Esophagus squamous epithelium (tissue), 5 donors: ENCODE results near the gene PARD6B. TPM values are rescaled to one million over a fixed set of nuclear protein-coding genes. Genes with fewer than 3 reads are reported as not detected.

Source experiments
- DNase-seq: peaks from one replicate; lab custom pipeline; 2025; lab: John Stamatoyannopoulos, UW
- H3K27ac ChIP-seq, 4 donors: fragments of 200-600 bp; sonication (generic); one replicate each; pipeline ENCODE4 v1.5.1; 2016 to 2019; ENCODE audit warnings: mild to moderate bottlenecking in 1 of 4
- H3K27me3 ChIP-seq, 4 donors: fragments of 200-600 bp; sonication (generic); 1 replicate in 3 of 4; 2 replicates in 1 of 4; pipeline versions ENCODE4 v1.5.1 to v1.6.0; 2017 to 2021; ENCODE audit warnings: antibody characterized with exemption in 1 of 4
- H3K36me3 ChIP-seq, 3 donors: fragments of 200-600 bp; sonication (generic); one replicate each; pipeline ENCODE4 v1.5.1; 2016 to 2019
- H3K4me1 ChIP-seq, 3 donors: fragments of 200-600 bp; sonication (generic); one replicate each; pipeline ENCODE4 v1.5.1; 2017 to 2019
- H3K4me3 ChIP-seq, 4 donors: fragments of 200-600 bp; sonication (generic); 1 replicate in 3 of 4; 2 replicates in 1 of 4; pipeline ENCODE4 v1.5.1; 2016 to 2019; ENCODE audit warnings: mild to moderate bottlenecking in 2 of 4, moderate library complexity in 1 of 4
- H3K9me3 ChIP-seq, 3 donors: fragments of 200-600 bp; sonication (generic); one replicate each; pipeline ENCODE4 v1.5.1; 2016 to 2019
- POLR2A ChIP-seq, 4 donors: fragments of 450-650 bp; IDR thresholded peaks; one replicate each; pipeline ENCODE4 v1.6.1; 2017; ENCODE audit warnings: antibody characterized with exemption in 4 of 4, mild to moderate bottlenecking in 4 of 4, moderate library complexity in 3 of 4
- whole genome bisulfite sequencing, 2 donors: methylation state at CpG; one replicate each; pipeline ENCODE4 v1.1.5; 2018; 5-methylcytosine and 5-hydroxymethylcytosine counted together
- intact Hi-C: fragments of 100-400 bp; cut with DNase I; formaldehyde crosslinking; loops from one replicate; pipeline ENCODE4 v1.15.0; 2022
- total RNA-seq, 4 donors: library from RNA; depleted of rRNA; stranded (reverse); fragments of >200 nt; gene quantifications; one replicate each; pipeline ENCODE4 v1.1.0, GENCODE V29; 2016
- TF ChIP-seq, protein P1 (sequence below), 6 experiments: fragments of 450-650 bp in 4 of 6; fragments of 200-600 bp in 2 of 6; sonication (generic) in 2 of 6; IDR thresholded peaks; one replicate each; pipeline ENCODE4 v1.5.1; 2016 to 2019; ENCODE audit warnings: antibody characterized with exemption in 6 of 6, mild to moderate bottlenecking in 4 of 6, moderate library complexity in 4 of 6
- donor health status: DM: yes; HTN: yes; CAD: no.

Gene PARD6B
- total RNA-seq, 4 donors from 2014 or later: 4.7 to 6.5 (median 5.3) TPM

- DNase-seq: no peak
- TF ChIP-seq POLR2A (IDR thresholded peaks at IDR 0.05): no peak
- TF ChIP-seq, protein P1, sequence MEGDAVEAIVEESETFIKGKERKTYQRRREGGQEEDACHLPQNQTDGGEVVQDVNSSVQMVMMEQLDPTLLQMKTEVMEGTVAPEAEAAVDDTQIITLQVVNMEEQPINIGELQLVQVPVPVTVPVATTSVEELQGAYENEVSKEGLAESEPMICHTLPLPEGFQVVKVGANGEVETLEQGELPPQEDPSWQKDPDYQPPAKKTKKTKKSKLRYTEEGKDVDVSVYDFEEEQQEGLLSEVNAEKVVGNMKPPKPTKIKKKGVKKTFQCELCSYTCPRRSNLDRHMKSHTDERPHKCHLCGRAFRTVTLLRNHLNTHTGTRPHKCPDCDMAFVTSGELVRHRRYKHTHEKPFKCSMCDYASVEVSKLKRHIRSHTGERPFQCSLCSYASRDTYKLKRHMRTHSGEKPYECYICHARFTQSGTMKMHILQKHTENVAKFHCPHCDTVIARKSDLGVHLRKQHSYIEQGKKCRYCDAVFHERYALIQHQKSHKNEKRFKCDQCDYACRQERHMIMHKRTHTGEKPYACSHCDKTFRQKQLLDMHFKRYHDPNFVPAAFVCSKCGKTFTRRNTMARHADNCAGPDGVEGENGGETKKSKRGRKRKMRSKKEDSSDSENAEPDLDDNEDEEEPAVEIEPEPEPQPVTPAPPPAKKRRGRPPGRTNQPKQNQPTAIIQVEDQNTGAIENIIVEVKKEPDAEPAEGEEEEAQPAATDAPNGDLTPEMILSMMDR (IDR thresholded peaks at IDR 0.05): no peak
- intact Hi-C loops: no loop called here
- Histone ChIP-seq H3K27me3 (no peaks in the 10 kb centered on the region), H3K4me3 (no peak overlapping the region), H3K9me3 (no peaks in the 10 kb centered on the region), H3K36me3 (peaks cover 0 to 23% (median 0%) of the 10 kb centered on the region in 3 donors), H3K4me1 (peaks cover 0 to 42% (median 11%) of the 10 kb centered on the region in 3 donors), H3K27ac (peak overlapping the region in 2 of 4 donors; percentile 19 to 67)
- WGBS, 2 donors: 73 to 93% methylated on average over 3 of the region's 3 CpGs
Measured at GRCh38 chr20:50746138-50746940, 15.0 kb downstream of the PARD6B start.

DNA sequence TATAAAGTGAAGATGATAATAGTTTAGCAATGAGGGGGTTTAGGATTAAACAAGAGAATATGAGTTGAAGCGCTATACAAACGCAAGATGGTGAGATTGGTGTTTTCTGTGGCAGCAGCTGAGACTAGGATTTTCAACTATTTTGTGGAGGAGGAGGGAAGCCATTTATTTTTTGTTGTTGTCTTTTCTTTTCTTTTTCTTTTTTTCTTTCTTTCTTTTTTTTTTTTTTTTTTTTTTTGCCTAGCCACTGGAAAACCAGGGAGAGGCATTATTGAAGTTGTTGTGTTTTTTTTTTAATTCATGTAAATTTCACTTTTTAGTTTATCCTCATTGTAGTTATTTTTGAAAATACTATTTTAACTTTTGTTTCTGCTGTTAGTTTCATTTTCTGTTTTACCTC lies 15.9 kb downstream of the PARD6B start:
- Histone ChIP-seq H3K27me3 (no peaks in the 10 kb centered on the region), H3K9me3 (no peaks in the 10 kb centered on the region), H3K4me3 (no peak overlapping the region), H3K4me1 (peaks cover 0 to 33% (median 11%) of the 10 kb centered on the region in 3 donors), H3K27ac (no peak overlapping the region), H3K36me3 (peaks cover 0 to 23% (median 0%) of the 10 kb centered on the region in 3 donors)
- TF ChIP-seq, protein P1 (IDR thresholded peaks at IDR 0.05): no peak
- TF ChIP-seq POLR2A (IDR thresholded peaks at IDR 0.05): no peak
- WGBS, 2 donors: 89 to 95% methylated on average over 2 of the region's 2 CpGs
- intact Hi-C loops: no loop called here
- no peak for DNase-seq

GRCh38 chr20:50750145-50750671 lies 18.8 kb downstream of the PARD6B start:
- DNase-seq: no peak
- intact Hi-C loops: no loop called here
- H3K36me3 ChIP-seq: peaks cover 0 to 23% (median 0%) of the 10 kb centered on the region in 3 donors
- H3K4me1 ChIP-seq: peaks cover 0 to 12% (median 0%) of the 10 kb centered on the region in 3 donors
- H3K4me3 ChIP-seq: no peak overlapping the region
- WGBS, 2 donors: 82 to 85% methylated on average over 8 of the region's 8 CpGs
- TF ChIP-seq, protein P1 (IDR thresholded peaks at IDR 0.05): no peak
- TF ChIP-seq POLR2A (IDR thresholded peaks at IDR 0.05): no peak
- H3K27ac ChIP-seq: no peak overlapping the region
- H3K9me3 ChIP-seq: no peaks in the 10 kb centered on the region
- H3K27me3 ChIP-seq: no peaks in the 10 kb centered on the region

DNA sequence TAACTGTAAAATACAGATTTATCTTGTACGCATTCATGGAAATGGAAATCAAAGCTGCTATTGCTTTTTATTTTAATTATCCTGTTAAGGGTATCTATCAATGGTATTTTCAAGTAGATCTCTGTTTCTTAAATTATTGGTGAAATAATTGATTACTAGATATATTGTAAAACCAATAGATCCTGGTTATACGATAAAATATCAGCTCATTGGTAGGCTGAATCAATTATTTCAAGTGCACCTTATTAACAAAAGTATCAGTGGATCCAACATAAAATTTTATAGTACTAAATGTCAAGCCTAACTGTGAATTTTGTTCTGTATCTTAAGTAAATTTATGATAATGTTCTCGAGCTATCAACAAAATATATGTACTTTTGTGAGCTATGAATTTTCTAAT lies 21.8 kb downstream of the PARD6B start:
- TF ChIP-seq, protein P1 (IDR thresholded peaks at IDR 0.05): no peak
- TF ChIP-seq POLR2A (IDR thresholded peaks at IDR 0.05): no peak
- H3K9me3 ChIP-seq: no peaks in the 10 kb centered on the region
- no peak overlapping the region for H3K27ac ChIP-seq
- DNase-seq: no peak
- no peak overlapping the region for H3K4me3 ChIP-seq
- no peaks in the 10 kb centered on the region for H3K27me3 ChIP-seq
- intact Hi-C loops: no loop called here
- 90 to 94% methylated on average over 3 of the region's 3 CpGs for WGBS, 2 donors
- no peaks in the 10 kb centered on the region for H3K4me1 ChIP-seq
- peaks cover 0 to 19% (median 0%) of the 10 kb centered on the region in 3 donors for H3K36me3 ChIP-seq

DNA sequence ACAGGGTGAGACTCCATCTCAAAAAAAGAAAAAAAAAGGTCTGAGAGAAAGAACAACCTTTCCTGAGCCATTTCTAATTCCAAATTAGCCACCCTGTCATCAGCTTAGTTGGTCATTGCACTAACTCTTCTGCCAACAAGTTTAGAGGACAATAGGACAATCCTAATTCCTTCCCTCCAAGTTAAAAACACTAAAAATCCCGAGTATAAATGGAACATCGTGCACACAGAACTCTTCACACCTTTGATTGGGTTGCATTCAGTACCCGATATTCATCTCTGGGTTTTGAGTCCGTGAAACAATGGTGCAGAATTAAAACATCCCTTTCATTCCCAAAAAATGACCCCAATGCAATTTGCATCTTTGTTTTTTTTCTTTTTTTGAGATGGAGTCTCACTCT lies 23.0 kb downstream of the PARD6B start:
- Histone ChIP-seq H3K27me3 (no peaks in the 10 kb centered on the region), H3K27ac (no peak overlapping the region), H3K4me3 (no peak overlapping the region), H3K9me3 (no peaks in the 10 kb centered on the region), H3K36me3 (peaks cover 0 to 13% (median 0%) of the 10 kb centered on the region in 3 donors), H3K4me1 (no peaks in the 10 kb centered on the region)
- no peak for DNase-seq
- WGBS, 2 donors: 96 to 98% methylated on average over 4 of the region's 4 CpGs
- intact Hi-C loops: no loop called here
- TF ChIP-seq POLR2A (IDR thresholded peaks at IDR 0.05): no peak
- TF ChIP-seq, protein P1 (IDR thresholded peaks at IDR 0.05): no peak
